Ishikawa (cell line): ENCODE data around the gene TJP1.

ENCODE experiments used
- CREB1 ChIP-seq: IDR thresholded peaks from 2 replicates; pipeline ENCODE4 v1.6.1; 2012; ENCODE audit warnings: low read depth
- FOXM1 ChIP-seq: IDR thresholded peaks from 2 replicates; pipeline ENCODE4 v1.6.1; 2012; ENCODE audit warnings: low read depth, borderline replicate concordance
- REST ChIP-seq: IDR thresholded peaks from 2 replicates; pipeline ENCODE4 v1.6.1; 2012; ENCODE audit warnings: low read depth, mild to moderate bottlenecking
- TCF12 ChIP-seq: IDR thresholded peaks from 2 replicates; pipeline ENCODE4 v1.6.1; 2012; ENCODE audit warnings: low read depth
- USF1 ChIP-seq: IDR thresholded peaks from 2 replicates; pipeline ENCODE4 v1.6.1; 2012
- YY1 ChIP-seq: IDR thresholded peaks from 2 replicates; pipeline ENCODE4 v1.6.1; 2012; ENCODE audit warnings: low read depth

- TF ChIP-seq YY1 (no peak), USF1 (no peak), TCF12 (no peak), FOXM1 (no peak), REST (no peak), CREB1 (no peak)
These were observed 90.4 kb downstream of the TJP1 start for GRCh38 chr15:29731865-29732264.
